ENCODE results near the gene EBLN2. TPM values are rescaled to one million over a fixed set of nuclear protein-coding genes. Genes with fewer than 3 reads are reported as not detected.
A peak's percentile ranks its signal among the peaks of the same experiment; 100 is the strongest.

Gene EBLN2
- polyA plus RNA-seq, 3 donors: 0.27 to 4.6 (median 0.40) TPM

DNA sequence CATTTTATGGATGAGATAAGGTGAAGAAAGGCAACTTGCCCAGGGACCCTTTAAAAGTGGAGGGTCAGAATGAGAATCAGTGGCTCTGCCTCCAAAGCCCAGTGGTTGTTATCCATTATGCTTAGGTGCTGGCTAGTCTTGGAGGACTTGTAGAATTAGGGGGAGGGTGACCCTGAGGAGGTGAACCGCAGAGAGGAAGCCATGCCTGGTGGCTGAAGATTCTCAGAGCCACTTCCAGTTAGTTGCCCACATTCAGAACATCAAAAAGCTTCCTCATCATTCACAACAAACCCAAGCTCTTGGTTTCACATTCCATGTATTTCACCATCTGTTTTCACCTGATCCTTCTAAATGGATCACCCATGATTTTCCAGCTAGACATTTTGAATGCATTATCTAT, 11.2 kb downstream of the EBLN2 start:
- intact Hi-C loops (cut with micrococcal nuclease): no loop called here
- Histone ChIP-seq H3K4me2 (replicated peaks; ENCODE audit: extremely low read depth, low read length, poor library complexity, severe bottlenecking) (no peak overlapping the region), H4K20me1 (ENCODE audit: insufficient read depth, low read length) (no peaks in the 10 kb centered on the region), H3K9ac (ENCODE audit: insufficient read depth, low read length, poor library complexity, severe bottlenecking) (no peak overlapping the region), H3K79me2 (ENCODE audit: insufficient read depth, low read length) (no peaks in the 10 kb centered on the region), H3K4me1 (ENCODE audit: control insufficient read depth in 1 of 2, insufficient read depth in 2 of 2, low read length in 2 of 2) (no peaks in the 10 kb centered on the region), H3K27ac (ENCODE audit: low read depth in 1 of 2, low read length in 2 of 2) (no peak overlapping the region), H3K36me3 (replicated peaks in 1 of 2; ENCODE audit: control insufficient read depth in 1 of 2, insufficient read depth in 2 of 2, low read length in 2 of 2) (peaks cover 8 to 10% of the 10 kb centered on the region in 2 donors), H3K9me3 (replicated peaks in 1 of 2; ENCODE audit: control insufficient read depth in 1 of 2, insufficient read depth in 1 of 2, low read length in 2 of 2) (no peaks in the 10 kb centered on the region), H2AFZ (ENCODE audit: insufficient read depth, low read depth, low read length, poor library complexity, severe bottlenecking) (no peak overlapping the region), H3K27me3 (ENCODE audit: control insufficient read depth in 2 of 2, insufficient read depth in 2 of 2, low read length in 2 of 2) (no peaks in the 10 kb centered on the region), H3K4me3 (replicated peaks in 1 of 3; ENCODE audit: low read depth in 2 of 3, low read length in 3 of 3) (no peak overlapping the region)
- DNase-seq: no peak
- H3K4me1 Mint-ChIP-seq: peaks cover 3% of the 10 kb centered on the region
- peak overlapping the region in 1 of 7 donors; percentile 30 for H3K27ac Mint-ChIP-seq
- peaks cover 6 to 7% of the 10 kb centered on the region in 2 donors for H3K36me3 Mint-ChIP-seq
- H3K27me3 Mint-ChIP-seq (ENCODE audit: low read depth in 3 of 3): peaks cover 0 to 3% (median 2%) of the 10 kb centered on the region in 3 donors
- no peak overlapping the region for H3K4me3 Mint-ChIP-seq
- H3K9me3 Mint-ChIP-seq: no peaks in the 10 kb centered on the region
- TF ChIP-seq CTCF (IDR thresholded peaks at IDR 0.05): no peak
- WGBS (ENCODE audit: insufficient coverage): no CpG with 5 or more reads among the region's 1 CpG

DNA sequence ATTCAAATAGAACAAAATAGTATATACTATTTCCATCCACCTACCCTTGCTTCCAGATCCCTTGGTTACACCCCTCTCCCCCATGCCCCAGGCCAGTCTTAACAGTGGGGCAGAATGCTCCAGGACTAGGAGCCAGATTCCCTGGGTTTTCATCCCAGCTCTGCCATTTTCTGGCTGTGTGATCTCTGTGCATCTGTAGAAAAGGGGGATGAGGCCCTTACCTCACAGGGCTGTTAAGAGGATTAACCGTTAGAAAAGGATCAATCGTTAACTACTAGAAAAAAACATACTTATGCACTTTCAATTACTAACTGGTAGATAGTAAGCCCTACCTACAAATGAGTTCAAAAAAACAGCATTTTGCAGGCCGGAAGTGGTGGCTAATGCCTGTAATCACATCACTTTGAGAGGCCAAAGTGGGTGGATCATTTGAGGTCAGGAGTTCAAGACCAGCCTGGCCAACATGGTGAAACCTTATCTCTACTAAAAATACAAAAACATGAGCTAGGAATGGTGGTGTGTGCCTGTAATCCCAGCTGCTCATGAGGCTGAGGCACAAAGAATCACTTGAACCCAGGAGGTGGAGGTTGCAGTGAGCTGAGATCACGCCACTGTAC, 11.7 kb downstream of the EBLN2 start:
- H2AFZ ChIP-seq (ENCODE audit: insufficient read depth, low read depth, low read length, poor library complexity, severe bottlenecking): no peak overlapping the region
- H4K20me1 ChIP-seq (ENCODE audit: insufficient read depth, low read length): no peaks in the 10 kb centered on the region
- H3K27me3 Mint-ChIP-seq (ENCODE audit: low read depth in 3 of 3): peaks cover 0 to 3% (median 2%) of the 10 kb centered on the region in 3 donors
- no peak for DNase-seq
- peak overlapping the region in 4 of 7 donors; percentile 0 to 82 (median 76) for H3K27ac Mint-ChIP-seq
- peaks cover 2 to 4% of the 10 kb centered on the region in 2 donors for H3K36me3 Mint-ChIP-seq
- no peaks in the 10 kb centered on the region for H3K4me1 ChIP-seq (ENCODE audit: control insufficient read depth in 1 of 2, insufficient read depth in 2 of 2, low read length in 2 of 2)
- peaks cover 3 to 6% of the 10 kb centered on the region in 2 donors for H3K36me3 ChIP-seq (replicated peaks in 1 of 2; ENCODE audit: control insufficient read depth in 1 of 2, insufficient read depth in 2 of 2, low read length in 2 of 2)
- no peaks in the 10 kb centered on the region for H3K79me2 ChIP-seq (ENCODE audit: insufficient read depth, low read length)
- no peak overlapping the region for H3K27ac ChIP-seq (ENCODE audit: low read depth in 1 of 2, low read length in 2 of 2)
- H3K9me3 Mint-ChIP-seq: no peaks in the 10 kb centered on the region
- no peak overlapping the region for H3K9ac ChIP-seq (ENCODE audit: insufficient read depth, low read length, poor library complexity, severe bottlenecking)
- no CpG with 5 or more reads among the region's 4 CpGs for WGBS (ENCODE audit: insufficient coverage)
- no peak overlapping the region for H3K4me3 ChIP-seq (replicated peaks in 1 of 3; ENCODE audit: low read depth in 2 of 3, low read length in 3 of 3)
- H3K4me1 Mint-ChIP-seq: peaks cover 3% of the 10 kb centered on the region
- no peak for TF ChIP-seq CTCF (IDR thresholded peaks at IDR 0.05)
- H3K4me3 Mint-ChIP-seq: no peak overlapping the region
- H3K4me2 ChIP-seq (replicated peaks; ENCODE audit: extremely low read depth, low read length, poor library complexity, severe bottlenecking): no peak overlapping the region
- no peaks in the 10 kb centered on the region for H3K9me3 ChIP-seq (replicated peaks in 1 of 2; ENCODE audit: control insufficient read depth in 1 of 2, insufficient read depth in 1 of 2, low read length in 2 of 2)
- H3K27me3 ChIP-seq (ENCODE audit: control insufficient read depth in 2 of 2, insufficient read depth in 2 of 2, low read length in 2 of 2): no peaks in the 10 kb centered on the region
- intact Hi-C loops (cut with micrococcal nuclease): no loop called here

Data from CD14-positive monocyte (primary cell).